HEK293T (cell line): ENCODE results near the gene SNX22.

Experiments
- ARNT ChIP-seq: fragments of 450-650 bp; IDR thresholded peaks from 2 replicates; pipeline ENCODE4 v1.6.1; 2017; ENCODE audit warnings: mild to moderate bottlenecking
- BHLHE40 ChIP-seq: fragments of 450-650 bp; IDR thresholded peaks from 2 replicates; pipeline ENCODE4 v1.6.1; 2016; ENCODE audit warnings: mild to moderate bottlenecking, moderate library complexity, borderline replicate concordance
- CTBP1 ChIP-seq: fragments of 450-650 bp; IDR thresholded peaks from 2 replicates; pipeline ENCODE4 v1.6.1; 2016; ENCODE audit warnings: borderline replicate concordance
- ELF4 ChIP-seq: fragments of 450-650 bp; IDR thresholded peaks from 2 replicates; pipeline ENCODE4 v1.6.1; 2017; ENCODE audit warnings: antibody characterized with exemption
- FOXK2 ChIP-seq: fragments of 450-650 bp; IDR thresholded peaks from 2 replicates; pipeline ENCODE4 v1.6.1; 2016; ENCODE audit warnings: mild to moderate bottlenecking
- FOXM1 ChIP-seq: fragments of 450-650 bp; IDR thresholded peaks from 2 replicates; pipeline ENCODE4 v1.6.1; 2017; ENCODE audit warnings: mild to moderate bottlenecking, borderline replicate concordance
- LEF1 ChIP-seq: fragments of 450-650 bp; IDR thresholded peaks from 2 replicates; pipeline ENCODE4 v1.6.1; 2017; ENCODE audit warnings: mild to moderate bottlenecking, borderline replicate concordance
- NFRKB ChIP-seq: fragments of 450-650 bp; IDR thresholded peaks from 2 replicates; pipeline ENCODE4 v1.6.1; 2016; ENCODE audit warnings: mild to moderate bottlenecking, moderate library complexity
- SP1 ChIP-seq: fragments of 450-650 bp; IDR thresholded peaks from 2 replicates; pipeline ENCODE4 v1.6.1; 2017
- SUZ12 ChIP-seq: fragments of 450-650 bp; IDR thresholded peaks from 2 replicates; pipeline ENCODE4 v1.6.1; 2016; ENCODE audit warnings: mild to moderate bottlenecking
- TARDBP ChIP-seq: fragments of 450-650 bp; IDR thresholded peaks from 2 replicates; pipeline ENCODE4 v1.6.1; 2016
- ZNF384 ChIP-seq: fragments of 450-650 bp; IDR thresholded peaks from 2 replicates; pipeline ENCODE4 v1.6.1; 2016
- TF ChIP-seq, protein P1 (sequence below): fragments of 450-650 bp; IDR thresholded peaks from 2 replicates; pipeline ENCODE4 v1.6.1; 2016

GRCh38 chr15:64144192-64144564, 7.4 kb upstream of the SNX22 start:
- TF ChIP-seq LEF1 (no peak), FOXM1 (no peak), NFRKB (no peak), SUZ12 (no peak), BHLHE40 (no peak), FOXK2 (no peak), ARNT (no peak), SP1 (no peak), ZNF384 (no peak), CTBP1 (no peak), TARDBP (no peak), ELF4 (no peak)
- TF ChIP-seq, protein P1, sequence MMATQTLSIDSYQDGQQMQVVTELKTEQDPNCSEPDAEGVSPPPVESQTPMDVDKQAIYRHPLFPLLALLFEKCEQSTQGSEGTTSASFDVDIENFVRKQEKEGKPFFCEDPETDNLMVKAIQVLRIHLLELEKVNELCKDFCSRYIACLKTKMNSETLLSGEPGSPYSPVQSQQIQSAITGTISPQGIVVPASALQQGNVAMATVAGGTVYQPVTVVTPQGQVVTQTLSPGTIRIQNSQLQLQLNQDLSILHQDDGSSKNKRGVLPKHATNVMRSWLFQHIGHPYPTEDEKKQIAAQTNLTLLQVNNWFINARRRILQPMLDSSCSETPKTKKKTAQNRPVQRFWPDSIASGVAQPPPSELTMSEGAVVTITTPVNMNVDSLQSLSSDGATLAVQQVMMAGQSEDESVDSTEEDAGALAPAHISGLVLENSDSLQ = no peak
